Activated naive CD4-positive, alpha-beta T cell treated with anti-CD3 and anti-CD28 coated beads for 36 hours (primary cell): ENCODE measurements around the gene HAND1. TPM values are rescaled to one million over a fixed set of nuclear protein-coding genes. Genes with fewer than 3 reads are reported as not detected.
"Not testable (repeated sequence)": the region's sequence is repeated elsewhere in the genome, so short reads cannot be mapped to it uniquely, and the experiment has no call there.

ENCODE experiments used
- CTCF ChIA-PET: fragments of 350-600 bp; sonication (Branson Sonifier 250); formaldehyde crosslinking; loops from one replicate; lab custom pipeline; 2021; ENCODE audit warnings: antibody characterized with exemption; lab: Charles Lee
- DNase-seq: peaks from one replicate; pipeline ENCODE4 v3.0.0-alpha.2; 2020
- H3K27ac Mint-ChIP-seq: one replicate; pipeline ENCODE4 v1.8.0; 2021; ENCODE audit warnings: mild to moderate bottlenecking, mixed read lengths
- H3K27me3 Mint-ChIP-seq: one replicate; pipeline ENCODE4 v1.8.0; 2021; ENCODE audit warnings: low read depth, mixed read lengths
- H3K36me3 Mint-ChIP-seq: one replicate; pipeline ENCODE4 v1.8.0; 2021; ENCODE audit warnings: low read depth, mixed read lengths
- H3K4me1 Mint-ChIP-seq: one replicate; pipeline ENCODE4 v1.8.0; 2021; ENCODE audit warnings: low read depth, mixed read lengths
- H3K4me3 Mint-ChIP-seq: one replicate; pipeline ENCODE4 v1.8.0; 2021; ENCODE audit warnings: mild to moderate bottlenecking, moderate library complexity, mixed read lengths
- H3K9me3 Mint-ChIP-seq: one replicate; pipeline ENCODE4 v1.8.0; 2021; ENCODE audit warnings: mixed read lengths
- intact Hi-C: fragments of 100-400 bp; cut with micrococcal nuclease; formaldehyde crosslinking; loops from one replicate; pipeline ENCODE4 v1.15.1; 2023
- total RNA-seq, 2 experiments: library from RNA; stranded (reverse); gene quantifications; one replicate each; pipeline ENCODE4 v1.2.3, GENCODE V29; 2021

HAND1 gene
- total RNA-seq, 2 experiments from 2014 or later = not detected

DNA sequence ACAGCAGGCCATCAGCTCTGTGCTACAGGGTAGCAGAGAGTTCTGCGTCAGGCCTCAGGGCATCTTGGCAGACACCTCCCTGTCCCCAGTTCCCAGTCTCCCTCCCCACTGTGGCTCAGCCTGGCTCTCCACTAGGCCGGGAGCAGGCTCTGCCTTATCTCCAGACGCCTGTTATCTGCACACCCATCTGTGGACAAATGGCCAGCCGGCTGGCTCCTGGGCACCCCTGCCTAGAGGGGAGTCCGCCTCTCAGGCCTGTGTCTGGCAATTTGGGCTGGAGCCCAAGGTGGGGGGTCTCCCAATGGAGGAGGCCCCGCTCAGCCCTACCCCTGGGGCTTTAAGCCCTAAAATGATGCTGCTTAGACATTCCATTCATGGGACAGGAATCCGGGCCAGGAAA is 39.2 kb upstream of the HAND1 start:
- Mint-ChIP-seq H3K9me3 (no peaks in the 10 kb centered on the region), H3K36me3 (no peaks in the 10 kb centered on the region), H3K4me1 (peaks cover 20% of the 10 kb centered on the region), H3K27ac (no peak overlapping the region), H3K4me3 (no peak overlapping the region), H3K27me3 (peaks cover 45% of the 10 kb centered on the region)
- intact Hi-C loops = no loop called here
- no peak for DNase-seq
- CTCF ChIA-PET = no interaction called here

DNA sequence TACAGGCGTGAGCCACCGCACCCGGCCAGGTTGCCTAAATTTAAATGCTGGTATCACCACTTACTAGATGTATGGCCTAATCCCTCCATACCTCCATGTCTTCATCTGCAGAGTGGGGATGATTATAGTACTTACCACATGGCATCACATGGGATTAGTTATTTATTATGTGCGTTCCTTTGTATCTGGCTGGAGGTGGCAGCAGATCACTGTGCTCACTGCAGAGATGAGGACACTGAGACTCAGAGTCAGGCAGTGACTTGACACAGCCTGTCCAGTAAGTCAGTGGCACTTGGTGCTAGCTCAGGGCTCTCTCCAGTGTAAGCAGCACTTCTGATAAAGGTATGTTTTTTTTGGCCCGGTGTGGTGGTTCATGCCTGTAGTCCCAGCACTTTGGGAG is 38.4 kb upstream of the HAND1 start:
- Mint-ChIP-seq H3K9me3 (no peaks in the 10 kb centered on the region), H3K36me3 (no peaks in the 10 kb centered on the region), H3K27me3 (peaks cover 46% of the 10 kb centered on the region), H3K4me3 (no peak overlapping the region), H3K27ac (no peak overlapping the region), H3K4me1 (peaks cover 20% of the 10 kb centered on the region)
- intact Hi-C loops = loop anchor here (1.0 kb wide), 1 partner anchor 94 kb away; no protein-coding TSS in a partner anchor
- CTCF ChIA-PET = no interaction called here
- no peak for DNase-seq

DNA sequence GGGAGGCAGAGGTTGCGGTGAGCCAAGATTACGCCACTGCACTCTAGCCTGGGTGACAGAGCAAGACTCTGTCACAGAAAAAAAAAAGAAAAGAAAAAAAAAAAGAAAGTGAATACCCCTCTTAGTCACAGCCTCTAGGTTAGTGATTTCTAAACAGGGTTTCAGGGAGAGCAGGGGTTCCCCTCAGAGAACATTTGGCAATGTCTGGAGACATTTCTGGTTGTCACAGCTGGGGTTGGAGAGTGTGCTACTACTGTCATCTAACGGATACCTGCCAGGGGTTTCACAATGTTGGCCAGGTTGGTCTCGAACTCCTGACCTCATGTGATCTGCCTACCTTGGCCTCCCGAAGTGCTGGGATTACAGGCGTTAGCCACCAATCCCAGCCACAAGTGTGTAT is 37.5 kb upstream of the HAND1 start:
- not testable (repeated sequence) for H3K27ac Mint-ChIP-seq, H3K9me3 Mint-ChIP-seq, H3K4me3 Mint-ChIP-seq, H3K36me3 Mint-ChIP-seq
- DNase-seq = peak; percentile 63
- Mint-ChIP-seq H3K4me1 (peaks cover 19% of the 10 kb centered on the region), H3K27me3 (peaks cover 45% of the 10 kb centered on the region)
- CTCF ChIA-PET = interaction anchor here (0.6 kb wide), 1 partner anchor 25 kb away, joined by 4 read pairs; no protein-coding TSS in a partner anchor
- intact Hi-C loops = loop anchor here (1.0 to 2.0 kb wide), 3 partner anchors 21 to 69 kb away; no protein-coding TSS in a partner anchor

DNA sequence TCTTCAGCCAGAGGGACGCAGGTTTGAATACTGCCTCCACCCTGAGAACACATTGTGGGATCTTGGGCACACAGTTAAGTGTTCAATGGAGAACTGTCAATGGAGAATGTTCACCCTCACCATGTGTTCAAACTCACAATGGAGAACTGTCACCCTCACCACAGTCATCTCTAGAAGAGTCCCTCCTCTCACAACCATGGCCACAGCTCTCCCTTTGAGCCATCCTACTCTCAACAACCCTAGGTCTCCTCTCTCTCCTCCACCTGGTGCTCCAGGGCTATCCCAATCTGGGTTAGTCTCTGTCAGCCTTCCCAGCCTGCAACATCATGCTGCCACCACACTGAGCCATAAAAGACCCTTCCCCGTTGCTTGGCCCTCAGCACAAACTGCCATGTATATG is 36.3 kb upstream of the HAND1 start:
- no peaks in the 10 kb centered on the region for H3K9me3 Mint-ChIP-seq

DNA sequence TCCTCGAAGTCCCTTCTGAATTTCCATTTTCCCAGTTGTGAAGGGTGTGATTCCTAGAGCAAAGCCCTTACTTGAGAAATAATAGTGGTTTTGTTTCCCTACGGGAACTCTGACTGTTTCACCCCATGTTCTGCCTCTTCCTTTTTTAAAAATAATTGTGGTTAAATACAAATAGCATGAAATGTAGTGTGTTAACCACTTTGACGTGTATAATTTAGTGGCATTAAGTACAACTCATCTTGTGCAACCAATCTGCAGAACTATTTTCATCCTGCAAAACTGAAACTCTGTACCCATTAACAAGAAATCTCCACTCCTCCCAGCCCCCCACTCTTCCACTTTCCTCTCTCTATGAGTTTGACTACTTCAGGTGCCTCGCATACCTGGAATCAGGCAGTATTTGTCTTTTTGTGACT is 35.6 kb upstream of the HAND1 start:
- Mint-ChIP-seq H3K4me1 (peaks cover 19% of the 10 kb centered on the region), H3K27me3 (peaks cover 35% of the 10 kb centered on the region), H3K27ac (no peak overlapping the region), H3K4me3 (no peak overlapping the region), H3K9me3 (no peaks in the 10 kb centered on the region), H3K36me3 (no peaks in the 10 kb centered on the region)
- CTCF ChIA-PET = no interaction called here
- intact Hi-C loops = loop anchor here (1.0 to 5.0 kb wide), 4 partner anchors 19 to 301 kb away; no protein-coding TSS in a partner anchor
- DNase-seq = peak; percentile 66

More for the DNA sequence above, 36.3 kb upstream of the HAND1 start:
- intact Hi-C loops = loop anchor here (2.0 to 5.0 kb wide), 3 partner anchors 20 to 302 kb away; no protein-coding TSS in a partner anchor
- no peak for DNase-seq
- Mint-ChIP-seq H3K36me3 (no peaks in the 10 kb centered on the region), H3K4me3 (no peak overlapping the region), H3K27me3 (peaks cover 36% of the 10 kb centered on the region), H3K4me1 (peaks cover 19% of the 10 kb centered on the region), H3K27ac (no peak overlapping the region)
- CTCF ChIA-PET = no interaction called here

DNA sequence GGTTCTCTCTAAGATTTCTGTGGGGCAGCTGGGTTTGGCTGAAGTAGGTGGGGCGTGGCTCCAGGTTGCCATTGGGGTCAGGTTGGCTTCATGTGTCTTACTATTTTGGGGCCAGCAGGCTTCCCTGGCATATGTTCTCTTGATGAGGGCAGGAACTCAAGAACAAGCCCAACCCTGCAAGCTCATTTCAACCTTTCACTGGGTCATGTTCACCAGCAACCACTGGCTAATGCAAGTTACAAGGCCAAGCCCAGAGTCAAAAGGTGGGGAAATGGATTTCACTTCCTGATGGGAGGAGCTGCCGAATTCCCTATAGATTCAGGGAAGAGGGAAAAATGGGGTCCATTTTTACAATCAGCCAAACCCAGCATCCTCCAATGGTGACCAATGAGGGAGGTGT is 34.0 kb upstream of the HAND1 start:
- no peak for DNase-seq
- peaks cover 34% of the 10 kb centered on the region for H3K27me3 Mint-ChIP-seq
- H3K4me1 Mint-ChIP-seq = peaks cover 19% of the 10 kb centered on the region
- H3K9me3 Mint-ChIP-seq = no peaks in the 10 kb centered on the region
- no peak overlapping the region for H3K27ac Mint-ChIP-seq
- intact Hi-C loops = loop anchor here (5.0 kb wide), 1 partner anchor 300 kb away; no protein-coding TSS in a partner anchor
- CTCF ChIA-PET = interaction anchor here (0.7 to 3.1 kb wide), 3 partner anchors 9 to 61 kb away, joined by 3 to 13 read pairs (median 3); no protein-coding TSS in a partner anchor
- no peak overlapping the region for H3K4me3 Mint-ChIP-seq
- no peaks in the 10 kb centered on the region for H3K36me3 Mint-ChIP-seq

DNA sequence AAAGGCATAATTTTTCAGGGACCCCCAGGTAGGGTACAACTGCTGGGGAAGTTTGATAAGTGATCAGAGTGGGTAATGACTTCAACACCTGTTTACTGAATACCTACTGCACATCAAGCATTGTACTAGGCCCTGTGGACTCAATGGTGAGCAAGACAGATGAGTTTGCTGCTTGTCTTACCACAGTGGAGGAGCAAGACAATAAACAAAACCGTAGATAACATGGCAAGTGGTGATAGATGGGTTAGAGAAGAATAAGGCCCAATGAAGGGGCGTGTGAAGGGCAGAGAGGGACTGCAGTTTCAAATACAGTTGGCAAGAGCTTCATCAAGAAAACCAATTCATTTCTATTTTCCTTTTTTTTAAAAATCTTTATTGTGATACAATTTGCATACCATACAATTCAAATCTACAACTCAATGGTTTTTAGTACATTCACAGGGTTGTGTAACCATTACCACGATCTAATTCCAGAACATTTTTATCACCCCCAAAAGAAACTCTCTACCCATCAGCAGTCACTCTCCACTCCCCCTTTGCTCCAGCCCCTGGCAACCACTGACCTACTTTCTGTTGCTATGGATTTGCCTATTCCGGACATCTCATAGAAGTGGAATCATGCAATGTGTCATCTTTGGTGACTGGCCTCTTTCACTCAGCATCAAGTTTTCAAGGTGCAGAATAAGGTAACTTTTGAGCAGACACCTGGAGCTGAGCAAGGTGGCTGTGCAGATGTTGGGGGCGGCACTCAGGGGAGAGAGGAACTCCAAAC is 31.9 kb upstream of the HAND1 start:
- CTCF ChIA-PET = interaction anchor here (0.6 to 3.1 kb wide), 5 partner anchors 11 to 58 kb away, joined by 3 to 13 read pairs (median 4); no protein-coding TSS in a partner anchor

DNA sequence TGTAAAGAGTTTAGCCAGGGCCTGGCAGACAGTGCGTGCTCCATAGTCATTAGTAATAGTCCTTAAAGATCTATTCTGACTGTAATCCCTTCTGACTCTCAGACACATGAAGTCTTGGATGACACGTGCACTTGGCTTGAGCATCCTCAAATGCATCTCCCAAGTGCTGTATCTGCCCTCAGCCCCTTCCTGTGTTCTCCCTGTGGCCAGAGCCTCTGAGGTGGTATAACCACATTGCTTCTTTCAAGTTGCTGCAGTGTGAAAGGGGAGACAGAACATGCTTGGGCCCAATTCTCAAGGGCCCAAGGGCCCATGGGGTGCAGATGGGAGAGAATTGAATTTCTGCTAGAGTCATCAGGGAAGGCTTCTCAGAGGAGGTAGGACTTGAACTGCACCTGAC is 30.1 kb upstream of the HAND1 start:
- H3K36me3 Mint-ChIP-seq = no peaks in the 10 kb centered on the region
- peaks cover 20% of the 10 kb centered on the region for H3K27me3 Mint-ChIP-seq
- CTCF ChIA-PET = no interaction called here

More for the DNA sequence above, 31.9 kb upstream of the HAND1 start:
- H3K27me3 Mint-ChIP-seq = peaks cover 31% of the 10 kb centered on the region
- DNase-seq = no peak
- H3K9me3 Mint-ChIP-seq = no peaks in the 10 kb centered on the region
- no peaks in the 10 kb centered on the region for H3K36me3 Mint-ChIP-seq
- no peak overlapping the region for H3K4me3 Mint-ChIP-seq
- intact Hi-C loops = loop anchor here (5.0 kb wide), 1 partner anchor 298 kb away; no protein-coding TSS in a partner anchor
- H3K4me1 Mint-ChIP-seq = peaks cover 15% of the 10 kb centered on the region
- H3K27ac Mint-ChIP-seq = no peak overlapping the region

DNA sequence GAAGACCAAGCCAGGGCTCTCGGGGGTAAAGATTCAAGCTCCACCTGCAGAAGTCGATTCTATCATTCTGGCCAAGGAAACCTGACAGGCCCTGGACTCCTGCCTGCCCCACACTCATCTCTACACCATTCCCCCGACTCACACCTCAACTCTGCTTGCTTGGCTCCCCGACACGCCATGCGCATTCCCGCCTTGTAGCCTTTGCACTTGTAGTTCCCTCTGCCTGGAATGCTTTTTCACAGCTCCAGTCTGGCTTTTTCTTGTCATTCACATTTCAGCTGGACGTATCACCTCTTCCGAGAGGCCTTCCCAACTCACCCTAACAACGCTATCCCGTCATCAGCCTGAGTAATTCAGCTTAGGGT is 28.7 kb upstream of the HAND1 start:
- Mint-ChIP-seq H3K4me1 (no peaks in the 10 kb centered on the region), H3K27ac (no peak overlapping the region), H3K9me3 (no peaks in the 10 kb centered on the region), H3K27me3 (peaks cover 24% of the 10 kb centered on the region), H3K4me3 (no peak overlapping the region), H3K36me3 (no peaks in the 10 kb centered on the region)
- no peak for DNase-seq
- intact Hi-C loops = no loop called here
- CTCF ChIA-PET = no interaction called here

More for the DNA sequence above, 30.1 kb upstream of the HAND1 start:
- Mint-ChIP-seq H3K4me1 (no peaks in the 10 kb centered on the region), H3K9me3 (no peaks in the 10 kb centered on the region), H3K27ac (no peak overlapping the region), H3K4me3 (no peak overlapping the region)
- intact Hi-C loops = no loop called here
- DNase-seq = no peak

DNA sequence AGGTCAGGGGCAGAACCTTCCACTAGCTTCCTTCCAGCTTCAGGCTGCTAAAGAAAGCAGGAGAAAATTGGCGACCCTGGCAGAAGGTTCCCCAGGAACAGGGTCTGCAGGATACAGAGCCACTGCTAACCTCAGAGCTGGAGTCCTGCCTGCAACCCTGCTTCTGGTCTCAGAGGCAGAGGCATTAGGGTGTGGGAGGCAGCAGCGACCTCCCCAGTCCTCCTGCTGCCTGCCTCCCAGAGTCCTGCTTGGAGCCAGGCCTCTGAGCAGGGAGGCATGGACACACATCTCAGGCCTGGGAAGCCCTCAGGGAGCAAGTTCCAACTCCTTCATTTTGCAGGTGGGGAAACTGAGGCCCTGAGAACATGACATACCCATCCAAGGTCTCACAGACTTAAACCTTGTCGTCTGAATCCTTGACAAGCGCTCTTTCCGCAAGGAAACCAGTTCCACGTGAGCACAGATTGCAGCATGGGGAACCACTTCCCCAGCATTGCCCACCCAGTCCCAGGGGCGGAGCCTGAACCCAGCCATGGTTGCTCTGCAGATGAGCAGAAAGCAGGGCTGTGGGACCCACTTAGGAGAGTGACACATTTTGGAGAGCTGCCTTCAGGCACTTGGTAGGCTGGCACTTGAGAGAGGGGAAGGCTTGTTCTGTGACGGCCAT is 28.2 kb upstream of the HAND1 start:
- Mint-ChIP-seq H3K4me1 (no peaks in the 10 kb centered on the region), H3K27ac (no peak overlapping the region), H3K36me3 (no peaks in the 10 kb centered on the region)

DNA sequence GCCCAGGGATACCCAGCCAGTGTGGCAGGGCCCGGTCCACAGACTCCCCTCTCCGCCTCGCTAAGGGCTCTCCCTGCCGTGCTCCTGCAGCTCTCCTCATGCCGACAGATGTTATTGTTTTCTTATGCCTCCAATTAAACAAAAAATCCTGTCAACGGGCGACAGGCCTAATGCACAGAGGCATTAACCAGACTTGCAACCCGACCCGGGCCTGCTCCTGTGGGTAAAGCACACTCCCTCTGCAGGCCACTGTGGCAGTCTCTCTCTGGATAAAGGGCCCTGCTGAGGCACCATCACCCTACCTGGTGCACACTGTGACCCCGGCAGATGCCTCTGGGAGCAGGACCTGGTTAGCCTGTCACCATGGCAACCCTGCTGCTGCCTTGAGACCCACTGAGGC is 27.5 kb upstream of the HAND1 start:
- no peak overlapping the region for H3K27ac Mint-ChIP-seq
- CTCF ChIA-PET = interaction anchor here (0.9 kb wide), 1 partner anchor 37 kb away, joined by 3 read pairs; no protein-coding TSS in a partner anchor

More for the DNA sequence above, 28.2 kb upstream of the HAND1 start:
- peaks cover 25% of the 10 kb centered on the region for H3K27me3 Mint-ChIP-seq
- CTCF ChIA-PET = no interaction called here
- intact Hi-C loops = no loop called here
- no peaks in the 10 kb centered on the region for H3K9me3 Mint-ChIP-seq
- DNase-seq = no peak
- H3K4me3 Mint-ChIP-seq = no peak overlapping the region

DNA sequence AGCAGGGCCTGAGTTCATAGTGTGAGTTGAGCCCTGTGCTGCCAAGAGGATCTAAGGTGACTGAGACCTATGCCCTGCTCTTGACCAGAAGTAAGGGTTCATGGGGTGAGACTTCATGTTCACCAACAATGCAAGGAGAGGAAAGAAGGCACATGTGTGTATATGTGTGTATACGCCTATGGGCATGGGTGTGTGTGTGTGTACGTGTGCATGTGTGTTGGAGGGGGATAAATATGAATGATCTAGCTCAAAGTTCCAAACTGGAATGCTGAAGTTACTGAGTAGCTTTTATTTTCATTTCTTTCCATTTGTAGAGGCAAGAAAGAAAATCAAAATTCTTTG is 25.6 kb upstream of the HAND1 start:
- Mint-ChIP-seq H3K4me3 (no peak overlapping the region), H3K27ac (no peak overlapping the region), H3K9me3 (no peaks in the 10 kb centered on the region), H3K27me3 (peaks cover 25% of the 10 kb centered on the region), H3K36me3 (no peaks in the 10 kb centered on the region), H3K4me1 (no peaks in the 10 kb centered on the region)
- CTCF ChIA-PET = interaction anchor here (0.6 to 1.4 kb wide), 2 partner anchors 18 to 2000 kb away, joined by 4 read pairs; no protein-coding TSS in a partner anchor
- intact Hi-C loops = no loop called here
- DNase-seq = no peak

More for the DNA sequence above, 27.5 kb upstream of the HAND1 start:
- no peaks in the 10 kb centered on the region for H3K4me1 Mint-ChIP-seq
- H3K9me3 Mint-ChIP-seq = no peaks in the 10 kb centered on the region
- H3K4me3 Mint-ChIP-seq = no peak overlapping the region
- no peak for DNase-seq
- no peaks in the 10 kb centered on the region for H3K36me3 Mint-ChIP-seq
- H3K27me3 Mint-ChIP-seq = peaks cover 24% of the 10 kb centered on the region
- intact Hi-C loops = no loop called here
